Sigmoid colon (tissue), 4 donors: ENCODE measurements around the gene INO80D.

Experiments
- CTCF ChIP-seq, 4 experiments: fragments of 450-650 bp in 3 of 4; fragments of 200-600 bp in 1 of 4; IDR thresholded peaks; one replicate each; pipeline ENCODE4 v1.5.1; 2016 to 2019; ENCODE audit warnings: antibody characterized with exemption in 4 of 4, mild to moderate bottlenecking in 3 of 4, moderate library complexity in 2 of 4
- EP300 ChIP-seq, 4 donors: sonication (generic); formaldehyde crosslinking; IDR thresholded peaks; one replicate each; pipeline ENCODE4 v1.6.1; 2017; ENCODE audit warnings: antibody characterized with exemption in 4 of 4
- POLR2A ChIP-seq, 2 donors: fragments of 450-650 bp; IDR thresholded peaks; one replicate each; pipeline ENCODE4 v1.6.1; 2016; ENCODE audit warnings: antibody characterized with exemption in 2 of 2, mild to moderate bottlenecking in 2 of 2, moderate library complexity in 2 of 2
- POLR2AphosphoS5 ChIP-seq, 4 donors: sonication (generic); formaldehyde crosslinking; IDR thresholded peaks; one replicate each; pipeline ENCODE4 v1.6.1; 2017; ENCODE audit warnings: antibody characterized with exemption in 4 of 4

DNA sequence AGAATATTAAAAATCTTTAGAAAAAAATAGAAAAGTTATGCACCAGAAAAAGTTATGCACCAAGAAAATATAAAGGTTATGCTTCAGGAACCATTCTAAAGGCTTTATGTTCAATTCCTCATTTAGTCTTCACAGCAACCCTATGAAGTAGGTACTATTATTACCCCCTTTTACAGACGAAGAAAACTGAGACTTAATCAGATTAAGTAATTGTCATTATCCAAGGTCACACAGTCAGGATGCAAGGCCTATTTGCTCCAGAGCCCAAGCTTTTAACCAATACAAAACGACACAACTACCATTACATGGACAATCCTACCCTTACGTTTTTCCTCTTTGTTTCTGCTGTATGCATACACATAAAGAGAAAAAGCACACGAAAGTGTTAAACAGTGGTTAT, 5.0 kb downstream of the INO80D start:
- TF ChIP-seq EP300 (IDR thresholded peaks at IDR 0.05) (no peak), POLR2AphosphoS5 (IDR thresholded peaks at IDR 0.05) (no peak), CTCF (IDR thresholded peaks at IDR 0.05) (no peak), POLR2A (IDR thresholded peaks at IDR 0.05) (no peak)
